ENCODE results near the gene ABCB1. TPM values are rescaled to one million over a fixed set of nuclear protein-coding genes. Genes with fewer than 3 reads are reported as not detected.

The ABCB1 gene
- total and polyA plus RNA-seq, 10 of the 15 experiments (the other 5 are each of a cell fraction or from before 2014, with no cell fraction given): 0.40 to 13.9 (median 1.9) TPM

GRCh38 chr7:87474533-87475358, 125.9 kb downstream of the ABCB1 start (continued):
- peak; percentile 19 for TF ChIP-seq E2F8 (IDR thresholded peaks at IDR 0.05; ENCODE audit: low read depth, partially characterized antibody)
- TF ChIP-seq TARDBP (IDR thresholded peaks at IDR 0.05; ENCODE audit: borderline replicate concordance): no peak
- TF ChIP-seq RUNX3 (IDR thresholded peaks at IDR 0.05; ENCODE audit: low read length): peak; percentile 72
- TF ChIP-seq ATF2 (IDR thresholded peaks at IDR 0.05; ENCODE audit: low read length): peak; percentile 99
- peak; percentile 58; the same call in 1 of the 2 replicates for TF ChIP-seq TCF3 (IDR thresholded peaks at IDR 0.05; ENCODE audit: borderline replicate concordance, insufficient read depth, low read depth, low read length)
- no peak for TF ChIP-seq PRDM15 (CRISPR knock-in tag; IDR thresholded peaks at IDR 0.05)
- no peak for TF ChIP-seq SIN3A (IDR thresholded peaks at IDR 0.05; ENCODE audit: low read depth, low read length)
- TF ChIP-seq ZBTB33 (IDR thresholded peaks at IDR 0.05): no peak
- no peak for TF ChIP-seq CUX1 (IDR thresholded peaks at IDR 0.05; ENCODE audit: insufficient replicate concordance, low read depth, low read length)
- no peak for TF ChIP-seq IRF5 (IDR thresholded peaks at IDR 0.05; ENCODE audit: borderline replicate concordance)

Measured in GM12878 (cell line).